Upper lobe of left lung (tissue), 4 donors: ENCODE data around the gene ALKBH4.

Experiments
- EP300 ChIP-seq, 4 donors: sonication (generic); formaldehyde crosslinking; IDR thresholded peaks; one replicate each; pipeline ENCODE4 v1.5.1; 2017; ENCODE audit warnings: antibody characterized with exemption in 4 of 4, control low read depth in 2 of 4
- POLR2A ChIP-seq, 4 donors: fragments of 450-650 bp; IDR thresholded peaks; one replicate each; pipeline ENCODE4 v1.5.1; 2016 to 2017; ENCODE audit warnings: antibody characterized with exemption in 4 of 4, mild to moderate bottlenecking in 2 of 4
- POLR2AphosphoS5 ChIP-seq, 2 donors: sonication (generic); formaldehyde crosslinking; IDR thresholded peaks; one replicate each; pipeline ENCODE4 v1.5.1; 2017; ENCODE audit warnings: antibody characterized with exemption in 2 of 2
- TF ChIP-seq, protein P1 (sequence below), 6 experiments: fragments of 450-650 bp in 4 of 6; fragments of 200-600 bp in 2 of 6; sonication (generic) in 2 of 6; IDR thresholded peaks; one replicate each; pipeline ENCODE4 v1.5.1; 2016 to 2019; ENCODE audit warnings: antibody characterized with exemption in 6 of 6

DNA sequence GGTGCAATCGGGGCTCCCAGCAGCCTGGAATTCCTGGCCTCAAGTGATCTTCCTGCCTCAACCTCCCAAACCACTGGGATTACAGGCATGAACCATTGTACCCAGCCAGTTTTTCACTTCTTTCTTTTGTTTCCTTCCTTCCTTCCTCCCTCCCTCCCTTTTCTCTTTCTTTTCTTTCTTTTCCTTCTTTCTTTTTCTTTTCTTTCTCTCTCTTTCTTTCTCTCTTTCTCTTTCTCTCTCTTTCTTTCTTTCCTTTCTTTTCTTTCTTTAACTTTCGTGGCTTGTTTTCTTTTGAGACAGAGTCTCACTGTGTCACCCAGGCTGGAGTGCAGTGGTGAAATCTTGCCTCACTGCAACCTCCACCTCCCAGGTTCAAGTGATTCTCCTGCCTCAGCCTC, 19.0 kb downstream of the ALKBH4 start:
- TF ChIP-seq POLR2AphosphoS5 (IDR thresholded peaks at IDR 0.05) (no peak), POLR2A (IDR thresholded peaks at IDR 0.05) (no peak), EP300 (IDR thresholded peaks at IDR 0.05) (no peak)
- TF ChIP-seq, protein P1, sequence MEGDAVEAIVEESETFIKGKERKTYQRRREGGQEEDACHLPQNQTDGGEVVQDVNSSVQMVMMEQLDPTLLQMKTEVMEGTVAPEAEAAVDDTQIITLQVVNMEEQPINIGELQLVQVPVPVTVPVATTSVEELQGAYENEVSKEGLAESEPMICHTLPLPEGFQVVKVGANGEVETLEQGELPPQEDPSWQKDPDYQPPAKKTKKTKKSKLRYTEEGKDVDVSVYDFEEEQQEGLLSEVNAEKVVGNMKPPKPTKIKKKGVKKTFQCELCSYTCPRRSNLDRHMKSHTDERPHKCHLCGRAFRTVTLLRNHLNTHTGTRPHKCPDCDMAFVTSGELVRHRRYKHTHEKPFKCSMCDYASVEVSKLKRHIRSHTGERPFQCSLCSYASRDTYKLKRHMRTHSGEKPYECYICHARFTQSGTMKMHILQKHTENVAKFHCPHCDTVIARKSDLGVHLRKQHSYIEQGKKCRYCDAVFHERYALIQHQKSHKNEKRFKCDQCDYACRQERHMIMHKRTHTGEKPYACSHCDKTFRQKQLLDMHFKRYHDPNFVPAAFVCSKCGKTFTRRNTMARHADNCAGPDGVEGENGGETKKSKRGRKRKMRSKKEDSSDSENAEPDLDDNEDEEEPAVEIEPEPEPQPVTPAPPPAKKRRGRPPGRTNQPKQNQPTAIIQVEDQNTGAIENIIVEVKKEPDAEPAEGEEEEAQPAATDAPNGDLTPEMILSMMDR (IDR thresholded peaks at IDR 0.05), result no peak
